H1 (cell line): Measurements from ENCODE around the gene TMEM273. TPM values are rescaled to one million over a fixed set of nuclear protein-coding genes. Genes with fewer than 3 reads are reported as not detected.

Experiments used
- HDAC6 ChIP-seq: IDR thresholded peaks from one replicate; pipeline ENCODE4 v1.7.1; 2012; ENCODE audit warnings: low read depth, mild to moderate bottlenecking, inconsistent platforms, low read length, moderate library complexity
- MAX ChIP-seq: IDR thresholded peaks from 2 replicates; pipeline ENCODE4 v1.6.1; 2012; ENCODE audit warnings: inconsistent platforms
- POU5F1 ChIP-seq: IDR thresholded peaks from 2 replicates; pipeline ENCODE4 v1.6.1; 2011; ENCODE audit warnings: low read depth, mild to moderate bottlenecking, low read length, moderate library complexity
- RFX5 ChIP-seq: IDR thresholded peaks from 2 replicates; pipeline ENCODE4 v1.6.1; 2011; ENCODE audit warnings: low read depth, low read length, improper control_type of control experiment, borderline replicate concordance
- RXRA ChIP-seq: IDR thresholded peaks from 2 replicates; pipeline ENCODE4 v1.6.1; 2011; ENCODE audit warnings: low read depth, mild to moderate bottlenecking, low read length, moderate library complexity; ENCODE audit not compliant: insufficient read depth
- SIX5 ChIP-seq: IDR thresholded peaks from 2 replicates; pipeline ENCODE4 v1.6.1; 2011; ENCODE audit warnings: mild to moderate bottlenecking, low read depth, low read length
- TEAD4 ChIP-seq: IDR thresholded peaks from 2 replicates; pipeline ENCODE4 v1.6.1; 2012; ENCODE audit warnings: low read depth, low read length, inconsistent platforms, mixed read lengths
- polyA plus RNA-seq, 7 experiments: library from polyadenylated mRNA; depleted of rRNA in 3 of 7; stranded (reverse) in 5 of 7; unstranded in 2 of 7; fragments of >200 nt in 5 of 7; fragments of 200-250 nt in 2 of 7; gene quantifications; 1 replicate in 5 of 7; 2 replicates in 1 of 7; 4 replicates in 1 of 7; pipeline versions ENCODE4 v1.2.1 to v1.2.3, GENCODE V29; 2011 to 2013; ENCODE audit warnings: missing spikeins in 2 of 7, mixed read lengths in 2 of 7
- total RNA-seq: library from RNA; stranded (reverse); fragmentation: NEBNext Ultra II Directional; extraction: Animal tissue kit (Norgen Biotek cat#: 25700); gene quantifications from 2 replicates; pipeline ENCODE4 v1.2.1, GENCODE V29; 2021

The TMEM273 gene
- total and polyA plus RNA-seq, 2 of the 8 experiments (the other 6 are each of a cell fraction or from before 2014, with no cell fraction given), result not detected

- TF ChIP-seq RXRA, result no peak
- no peak for TF ChIP-seq RFX5
- no peak for TF ChIP-seq HDAC6
- no peak for TF ChIP-seq MAX
- no peak for TF ChIP-seq POU5F1
- TF ChIP-seq SIX5, result no peak
- TF ChIP-seq TEAD4, result no peak
These were observed 48.4 kb downstream of the TMEM273 start (continued) for GRCh38 chr10:49139846-49140195.
